PC-3 (cell line): ENCODE measurements around the gene ZDHHC12.

Experiments
- CTCF ChIP-seq: fragments of 300-600 bp; sonication (generic); conservative IDR thresholded peaks from 2 replicates; pipeline ENCODE4 v1.5.1; 2017; ENCODE audit warnings: antibody characterized with exemption, low read depth, mild to moderate bottlenecking, low read length
- EZH2 ChIP-seq: fragments of 300-600 bp; sonication (generic); IDR thresholded peaks from one replicate; pipeline ENCODE4 v1.6.1; 2017; ENCODE audit warnings: antibody characterized with exemption, mild to moderate bottlenecking, low read length; ENCODE audit not compliant: unreplicated experiment
- EZH2phosphoT487 ChIP-seq: fragments of 300-600 bp; sonication (generic); IDR thresholded peaks from 2 replicates; pipeline ENCODE4 v1.6.1; 2018; ENCODE audit warnings: mild to moderate bottlenecking, antibody characterized with exemption, low read length, borderline replicate concordance

- no peak for TF ChIP-seq CTCF
- no peak for TF ChIP-seq EZH2
- TF ChIP-seq EZH2phosphoT487, result no peak
Measured at GRCh38 chr9:128768606-128769005, 44.7 kb upstream of the ZDHHC12 start.
